Measurements from ENCODE around the gene AGBL4. TPM values are rescaled to one million over a fixed set of nuclear protein-coding genes. Genes with fewer than 3 reads are reported as not detected.

AGBL4 gene
- total and polyA plus RNA-seq, 2 of the 4 experiments (the other 2 are of a cell fraction), result not detected

DNA sequence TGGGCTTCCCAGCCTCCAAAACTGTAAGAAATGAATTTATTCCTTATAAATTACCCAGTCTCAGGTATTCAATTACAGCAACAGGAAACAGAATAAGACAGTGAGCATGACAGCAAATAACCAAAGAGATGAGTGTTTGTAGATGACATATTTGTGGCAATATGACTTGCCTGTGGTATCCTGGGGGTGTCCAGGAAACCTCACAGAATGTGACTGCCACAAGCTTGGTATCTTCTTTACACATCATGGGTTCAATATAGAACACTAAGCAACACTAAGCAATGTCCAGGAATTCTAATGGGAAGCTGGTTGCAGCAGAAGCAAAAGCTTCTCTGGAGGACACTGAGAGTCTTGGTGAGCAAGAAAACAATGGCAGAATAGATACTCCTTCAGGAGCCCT lies 1010.7 kb downstream of the AGBL4 start:
- Histone ChIP-seq H3K79me1 (ENCODE audit: low read depth in 1 of 2, low read length in 2 of 2) (no peaks in the 10 kb centered on the region), H2BK15ac (ENCODE audit: low read depth, low read length) (no peak overlapping the region), H3K4ac (ENCODE audit: low read depth, low read length) (no peak overlapping the region), H3K9me3 (ENCODE audit: control insufficient read depth, insufficient read depth, low read length) (peaks cover 13% of the 10 kb centered on the region), H3K56ac (ENCODE audit: extremely low read depth, insufficient read depth, low read length) (no peak overlapping the region), H4K91ac (ENCODE audit: insufficient read depth, low read depth, low read length) (no peak overlapping the region), H4K20me1 (ENCODE audit: insufficient read depth, low read length) (no peaks in the 10 kb centered on the region), H3K4me2 (ENCODE audit: low read depth, low read length) (no peak overlapping the region), H2BK5ac (ENCODE audit: low read depth, low read length, poor library complexity, severe bottlenecking) (no peak overlapping the region), H4K5ac (ENCODE audit: low read depth, low read length) (no peak overlapping the region), H2AFZ (replicated peaks; ENCODE audit: low read length, poor library complexity) (no peak overlapping the region), H3K27me3 (ENCODE audit: control insufficient read depth, insufficient read depth, low read length) (no peaks in the 10 kb centered on the region), H3K4me3 (ENCODE audit: insufficient read depth, low read depth, low read length) (no peak overlapping the region), H3K9me1 (ENCODE audit: insufficient read depth, low read length) (no peaks in the 10 kb centered on the region), H2BK20ac (ENCODE audit: low read depth, low read length) (no peak overlapping the region), H2AK5ac (ENCODE audit: low read depth, low read length) (no peak overlapping the region), H3K27ac (ENCODE audit: insufficient read depth, low read length) (no peak overlapping the region), H3K9ac (ENCODE audit: low read depth, low read length) (no peak overlapping the region), H2AK9ac (replicated peaks; ENCODE audit: low read depth, low read length, poor library complexity) (no peak overlapping the region), H3K4me1 (ENCODE audit: control insufficient read depth, insufficient read depth, low read length) (no peaks in the 10 kb centered on the region), H4K8ac (ENCODE audit: low read depth in 2 of 2, low read length in 2 of 2) (no peak overlapping the region), H3K14ac (replicated peaks; ENCODE audit: low read depth, low read length) (no peak overlapping the region), H3K36me3 (ENCODE audit: control insufficient read depth, insufficient read depth, low read length) (no peaks in the 10 kb centered on the region), H3K18ac (ENCODE audit: low read depth, low read length) (no peak overlapping the region), H2BK120ac (ENCODE audit: low read depth, low read length) (no peak overlapping the region), H3K23ac (ENCODE audit: low read depth, low read length) (no peak overlapping the region)
- in situ Hi-C loops (cut with MboI; ENCODE audit: low sequenced_read_pairs), result no loop called here
- no peak for TF ChIP-seq POLR2A (IDR thresholded peaks at IDR 0.05; ENCODE audit: low read depth, low read length)
- TF ChIP-seq RAD21 (IDR thresholded peaks at IDR 0.05; ENCODE audit: low read length), result no peak
- no peak for TF ChIP-seq CEBPB (IDR thresholded peaks at IDR 0.05; ENCODE audit: low read depth, low read length)
- TF ChIP-seq MXI1 (IDR thresholded peaks at IDR 0.05; ENCODE audit: borderline replicate concordance, low read depth, low read length), result no peak
- TF ChIP-seq SMC3 (IDR thresholded peaks at IDR 0.05; ENCODE audit: low read depth, low read length), result no peak
- TF ChIP-seq MAFK (IDR thresholded peaks at IDR 0.05; ENCODE audit: low read depth, low read length), result no peak
- TF ChIP-seq, protein P1, sequence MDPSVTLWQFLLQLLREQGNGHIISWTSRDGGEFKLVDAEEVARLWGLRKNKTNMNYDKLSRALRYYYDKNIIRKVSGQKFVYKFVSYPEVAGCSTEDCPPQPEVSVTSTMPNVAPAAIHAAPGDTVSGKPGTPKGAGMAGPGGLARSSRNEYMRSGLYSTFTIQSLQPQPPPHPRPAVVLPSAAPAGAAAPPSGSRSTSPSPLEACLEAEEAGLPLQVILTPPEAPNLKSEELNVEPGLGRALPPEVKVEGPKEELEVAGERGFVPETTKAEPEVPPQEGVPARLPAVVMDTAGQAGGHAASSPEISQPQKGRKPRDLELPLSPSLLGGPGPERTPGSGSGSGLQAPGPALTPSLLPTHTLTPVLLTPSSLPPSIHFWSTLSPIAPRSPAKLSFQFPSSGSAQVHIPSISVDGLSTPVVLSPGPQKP (IDR thresholded peaks at IDR 0.05; ENCODE audit: borderline replicate concordance, low read depth, low read length), result no peak
- TF ChIP-seq MAZ (IDR thresholded peaks at IDR 0.05; ENCODE audit: borderline replicate concordance, low read depth, low read length), result no peak
- TF ChIP-seq, protein P2, sequence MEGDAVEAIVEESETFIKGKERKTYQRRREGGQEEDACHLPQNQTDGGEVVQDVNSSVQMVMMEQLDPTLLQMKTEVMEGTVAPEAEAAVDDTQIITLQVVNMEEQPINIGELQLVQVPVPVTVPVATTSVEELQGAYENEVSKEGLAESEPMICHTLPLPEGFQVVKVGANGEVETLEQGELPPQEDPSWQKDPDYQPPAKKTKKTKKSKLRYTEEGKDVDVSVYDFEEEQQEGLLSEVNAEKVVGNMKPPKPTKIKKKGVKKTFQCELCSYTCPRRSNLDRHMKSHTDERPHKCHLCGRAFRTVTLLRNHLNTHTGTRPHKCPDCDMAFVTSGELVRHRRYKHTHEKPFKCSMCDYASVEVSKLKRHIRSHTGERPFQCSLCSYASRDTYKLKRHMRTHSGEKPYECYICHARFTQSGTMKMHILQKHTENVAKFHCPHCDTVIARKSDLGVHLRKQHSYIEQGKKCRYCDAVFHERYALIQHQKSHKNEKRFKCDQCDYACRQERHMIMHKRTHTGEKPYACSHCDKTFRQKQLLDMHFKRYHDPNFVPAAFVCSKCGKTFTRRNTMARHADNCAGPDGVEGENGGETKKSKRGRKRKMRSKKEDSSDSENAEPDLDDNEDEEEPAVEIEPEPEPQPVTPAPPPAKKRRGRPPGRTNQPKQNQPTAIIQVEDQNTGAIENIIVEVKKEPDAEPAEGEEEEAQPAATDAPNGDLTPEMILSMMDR (conservative IDR thresholded peaks at IDR 0.05; ENCODE audit: low read depth, low read length), result no peak
- TF ChIP-seq NFE2L2 (IDR thresholded peaks at IDR 0.05; ENCODE audit: low read depth, low read length), result no peak
- no peak for TF ChIP-seq RFX5 (IDR thresholded peaks at IDR 0.05; ENCODE audit: low read depth, low read length)
- no peak for TF ChIP-seq CHD1 (IDR thresholded peaks at IDR 0.05; ENCODE audit: low read depth, low read length)
- no peak for TF ChIP-seq FOS (IDR thresholded peaks at IDR 0.05; ENCODE audit: low read depth, low read length)
- no peak for TF ChIP-seq RCOR1 (IDR thresholded peaks at IDR 0.05; ENCODE audit: insufficient replicate concordance, low read length)
- TF ChIP-seq BHLHE40 (IDR thresholded peaks at IDR 0.05; ENCODE audit: low read depth, low read length), result no peak
- TF ChIP-seq, protein P3, sequence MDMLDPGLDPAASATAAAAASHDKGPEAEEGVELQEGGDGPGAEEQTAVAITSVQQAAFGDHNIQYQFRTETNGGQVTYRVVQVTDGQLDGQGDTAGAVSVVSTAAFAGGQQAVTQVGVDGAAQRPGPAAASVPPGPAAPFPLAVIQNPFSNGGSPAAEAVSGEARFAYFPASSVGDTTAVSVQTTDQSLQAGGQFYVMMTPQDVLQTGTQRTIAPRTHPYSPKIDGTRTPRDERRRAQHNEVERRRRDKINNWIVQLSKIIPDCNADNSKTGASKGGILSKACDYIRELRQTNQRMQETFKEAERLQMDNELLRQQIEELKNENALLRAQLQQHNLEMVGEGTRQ (IDR thresholded peaks at IDR 0.05; ENCODE audit: low read depth, low read length), result no peak
- BruUV-seq (replicated peaks), result no TSS peak
- intact Hi-C loops (cut with micrococcal nuclease), result no loop called here
- CTCF ChIA-PET, result no interaction called here
- dilution Hi-C loops (cut with HindIII; ENCODE audit: low sequenced_read_pairs, unreplicated experiment), result no loop called here
- no peak for ATAC-seq (ENCODE audit: low read depth)
- DNase-seq, result no peak
- POLR2A ChIA-PET (ENCODE audit: unreplicated experiment), result no interaction called here
